ENCODE measurements around the gene RALB.

The RALB gene

DNA sequence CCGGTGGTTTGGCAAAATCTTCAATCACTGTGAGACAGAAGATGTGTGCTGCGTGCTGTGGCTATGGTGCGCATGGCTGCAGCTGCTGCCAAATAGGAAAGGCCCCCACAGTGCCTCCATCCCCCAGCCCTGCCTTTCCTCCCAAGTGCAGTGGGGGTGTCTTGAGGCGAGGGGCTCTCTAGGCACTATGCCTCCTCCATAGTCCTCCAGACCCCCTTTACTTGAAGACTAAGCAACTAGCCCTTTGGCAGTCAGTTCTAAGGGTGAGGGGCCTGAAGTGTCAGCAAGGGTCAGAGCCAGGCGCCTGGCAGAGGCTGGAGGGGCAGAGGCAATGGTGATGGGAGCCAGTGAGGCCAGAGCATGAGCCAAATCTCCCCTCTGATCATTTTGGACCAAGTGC, 15.9 kb upstream of the RALB start:
- TF ChIP-seq EZH2 (IDR thresholded peaks at IDR 0.05) (no peak), FOXP2 (optimal IDR thresholded peaks at IDR 0.05; ENCODE audit: control extremely low read depth, extremely low read length, insufficient read depth) (no peak), POLR2AphosphoS5 (IDR thresholded peaks at IDR 0.05; ENCODE audit: borderline replicate concordance, low read depth, low read length) (no peak)
- no peak overlapping the region for H3K27ac ChIP-seq
- no peak for DNase-seq (ENCODE audit: low read depth, low spot score)
- no peaks in the 10 kb centered on the region for H3K9me3 ChIP-seq (ENCODE audit: low read depth, low read length)
- no peak overlapping the region for H3K9ac ChIP-seq (ENCODE audit: insufficient read length)
- H3K36me3 ChIP-seq (ENCODE audit: insufficient read depth, low read length), result no peaks in the 10 kb centered on the region
- H3K4me3 ChIP-seq, result no peak overlapping the region

DNA sequence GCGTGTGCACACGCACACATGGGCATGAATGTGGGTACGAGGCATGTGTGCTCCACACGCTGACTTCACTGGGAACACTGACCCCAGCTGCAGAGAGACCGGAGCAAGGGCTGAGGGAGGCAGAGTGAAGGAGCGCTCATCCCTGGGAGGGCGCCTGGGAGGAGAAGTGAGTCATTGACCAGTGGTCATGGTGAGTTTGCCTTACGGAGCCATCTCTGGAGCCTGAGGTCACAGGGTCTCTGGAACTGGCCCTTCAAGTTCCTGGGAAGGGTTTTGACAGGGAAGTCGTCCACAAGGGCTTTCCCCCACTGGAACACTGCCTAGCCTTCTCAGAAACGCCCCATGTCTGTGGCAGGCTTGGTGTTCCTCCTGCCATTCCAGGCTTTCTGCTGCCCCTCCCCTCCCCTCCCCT, 15.2 kb upstream of the RALB start:
- no peak overlapping the region for H3K27ac ChIP-seq
- no peaks in the 10 kb centered on the region for H3K9me3 ChIP-seq (ENCODE audit: low read depth, low read length)
- no peak overlapping the region for H3K9ac ChIP-seq (ENCODE audit: insufficient read length)
- DNase-seq (ENCODE audit: low read depth, low spot score), result no peak
- TF ChIP-seq POLR2AphosphoS5 (IDR thresholded peaks at IDR 0.05; ENCODE audit: borderline replicate concordance, low read depth, low read length) (no peak), EZH2 (IDR thresholded peaks at IDR 0.05) (no peak), FOXP2 (optimal IDR thresholded peaks at IDR 0.05; ENCODE audit: control extremely low read depth, extremely low read length, insufficient read depth) (no peak)
- H3K36me3 ChIP-seq (ENCODE audit: insufficient read depth, low read length), result no peaks in the 10 kb centered on the region
- no peak overlapping the region for H3K4me3 ChIP-seq

- TF ChIP-seq FOXP2 (optimal IDR thresholded peaks at IDR 0.05; ENCODE audit: control extremely low read depth, extremely low read length, insufficient read depth) (no peak), EZH2 (IDR thresholded peaks at IDR 0.05) (no peak), POLR2AphosphoS5 (IDR thresholded peaks at IDR 0.05; ENCODE audit: borderline replicate concordance, low read depth, low read length) (no peak)
- no peak for DNase-seq (ENCODE audit: low read depth, low spot score)
- no peak overlapping the region for H3K9ac ChIP-seq (ENCODE audit: insufficient read length)
- no peak overlapping the region for H3K27ac ChIP-seq
- H3K9me3 ChIP-seq (ENCODE audit: low read depth, low read length), result no peaks in the 10 kb centered on the region
- no peaks in the 10 kb centered on the region for H3K36me3 ChIP-seq (ENCODE audit: insufficient read depth, low read length)
- no peak overlapping the region for H3K4me3 ChIP-seq
Measured at GRCh38 chr2:120238728-120239487, 13.7 kb upstream of the RALB start.

DNA sequence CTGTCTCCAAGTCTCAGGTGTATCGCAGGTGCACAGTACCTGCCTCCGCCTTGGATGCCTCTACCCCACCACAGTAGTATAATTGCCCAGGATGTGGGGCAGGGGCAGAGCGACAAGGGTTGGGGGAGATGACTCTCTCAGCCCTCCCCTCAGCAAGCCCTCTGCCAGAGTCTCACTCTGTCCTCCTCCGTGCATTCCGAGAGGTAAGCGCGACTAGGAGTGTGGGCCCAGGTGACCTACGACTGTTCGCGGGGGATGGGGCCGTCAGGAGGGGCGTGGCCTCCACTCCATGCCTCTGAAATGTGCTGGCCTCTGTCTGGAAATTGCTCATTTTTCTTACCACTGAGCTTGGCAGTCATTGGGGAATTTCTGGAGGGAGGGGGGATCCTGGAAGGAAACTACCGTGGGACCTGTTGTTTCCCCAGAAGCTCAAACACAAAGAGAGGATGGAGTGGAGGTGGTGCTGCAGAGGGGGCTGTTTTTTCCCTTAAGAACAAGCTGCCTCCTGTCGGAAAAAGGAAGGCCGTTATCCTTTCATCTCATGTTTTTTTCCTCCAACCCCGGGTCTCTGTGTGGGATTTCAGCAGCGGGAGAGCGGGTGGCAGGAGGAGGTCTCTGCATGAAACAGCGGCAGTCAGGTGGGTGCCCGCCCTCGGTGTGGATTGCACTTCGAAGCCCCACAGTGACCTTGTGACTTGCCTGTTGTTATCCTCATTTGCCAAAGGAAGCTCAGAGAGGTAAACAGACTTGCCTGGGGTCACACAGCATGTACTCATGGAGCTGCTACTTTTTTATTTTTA, 13.0 kb upstream of the RALB start:
- H3K27ac ChIP-seq, result no peak overlapping the region
- no peak overlapping the region for H3K4me3 ChIP-seq
- DNase-seq (ENCODE audit: low read depth, low spot score), result no peak
- no peak for TF ChIP-seq EZH2 (IDR thresholded peaks at IDR 0.05)
- H3K9ac ChIP-seq (ENCODE audit: insufficient read length), result no peak overlapping the region
- H3K9me3 ChIP-seq (ENCODE audit: low read depth, low read length), result no peaks in the 10 kb centered on the region
- H3K36me3 ChIP-seq (ENCODE audit: insufficient read depth, low read length), result no peaks in the 10 kb centered on the region

GRCh38 chr2:120240901-120241429, 11.7 kb upstream of the RALB start:
- no peak overlapping the region for H3K27ac ChIP-seq
- no peaks in the 10 kb centered on the region for H3K9me3 ChIP-seq (ENCODE audit: low read depth, low read length)
- H3K4me3 ChIP-seq, result no peak overlapping the region
- no peaks in the 10 kb centered on the region for H3K36me3 ChIP-seq (ENCODE audit: insufficient read depth, low read length)
- no peak for DNase-seq (ENCODE audit: low read depth, low spot score)
- no peak for TF ChIP-seq EZH2 (IDR thresholded peaks at IDR 0.05)
- TF ChIP-seq POLR2AphosphoS5 (IDR thresholded peaks at IDR 0.05; ENCODE audit: borderline replicate concordance, low read depth, low read length), result no peak
- no peak for TF ChIP-seq FOXP2 (optimal IDR thresholded peaks at IDR 0.05; ENCODE audit: control extremely low read depth, extremely low read length, insufficient read depth)
- H3K9ac ChIP-seq (ENCODE audit: insufficient read length), result no peak overlapping the region

- no peaks in the 10 kb centered on the region for H3K9me3 ChIP-seq (ENCODE audit: low read depth, low read length)
- DNase-seq (ENCODE audit: low read depth, low spot score), result no peak
- TF ChIP-seq FOXP2 (optimal IDR thresholded peaks at IDR 0.05; ENCODE audit: control extremely low read depth, extremely low read length, insufficient read depth), result no peak
- no peak for TF ChIP-seq POLR2AphosphoS5 (IDR thresholded peaks at IDR 0.05; ENCODE audit: borderline replicate concordance, low read depth, low read length)
- no peak for TF ChIP-seq EZH2 (IDR thresholded peaks at IDR 0.05)
- no peaks in the 10 kb centered on the region for H3K36me3 ChIP-seq (ENCODE audit: insufficient read depth, low read length)
- H3K27ac ChIP-seq, result no peak overlapping the region
- no peak overlapping the region for H3K9ac ChIP-seq (ENCODE audit: insufficient read length)
- H3K4me3 ChIP-seq, result no peak overlapping the region
Measured at GRCh38 chr2:120241684-120242083, 11.0 kb upstream of the RALB start.

GRCh38 chr2:120243211-120243610, 9.4 kb upstream of the RALB start:
- Histone ChIP-seq H3K9me3 (ENCODE audit: low read depth, low read length) (no peaks in the 10 kb centered on the region), H3K4me3 (no peak overlapping the region), H3K27ac (no peak overlapping the region), H3K9ac (ENCODE audit: insufficient read length) (no peak overlapping the region), H3K36me3 (ENCODE audit: insufficient read depth, low read length) (no peaks in the 10 kb centered on the region)
- DNase-seq (ENCODE audit: low read depth, low spot score), result no peak
- no peak for TF ChIP-seq FOXP2 (optimal IDR thresholded peaks at IDR 0.05; ENCODE audit: control extremely low read depth, extremely low read length, insufficient read depth)
- TF ChIP-seq EZH2 (IDR thresholded peaks at IDR 0.05), result no peak
- TF ChIP-seq POLR2AphosphoS5 (IDR thresholded peaks at IDR 0.05; ENCODE audit: borderline replicate concordance, low read depth, low read length), result no peak

DNA sequence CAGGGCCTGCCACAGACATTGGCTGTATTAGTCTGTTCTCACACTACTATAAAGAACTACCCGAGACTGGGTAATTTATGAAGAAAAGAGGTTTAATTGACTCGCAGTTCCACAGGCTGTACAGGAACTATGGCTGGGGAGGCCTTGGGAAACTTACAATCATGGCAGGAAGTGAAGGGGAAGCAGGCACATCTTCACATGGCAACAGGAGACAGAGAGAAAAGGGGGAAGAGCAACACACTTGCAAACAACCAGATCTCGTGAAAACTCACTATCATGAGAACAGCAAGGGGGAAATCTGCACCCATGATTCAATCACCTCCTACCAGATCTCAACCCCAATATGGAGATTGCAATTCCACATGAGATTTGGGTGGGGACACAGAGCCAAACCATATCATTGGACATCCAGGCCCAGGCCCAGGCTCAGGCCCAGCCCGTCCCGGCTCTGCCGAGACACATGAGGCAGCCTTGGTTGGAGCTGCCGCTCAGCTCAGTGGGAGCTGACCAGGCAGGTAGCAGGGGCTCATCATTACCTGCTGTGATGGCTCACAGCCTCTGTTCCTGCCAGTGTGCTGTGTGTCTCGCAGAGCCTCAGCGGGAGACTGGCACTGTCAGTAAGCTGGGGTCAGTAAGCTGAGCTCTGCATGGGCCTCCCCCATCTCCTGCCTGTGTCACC, 8.6 kb upstream of the RALB start:
- no peak for DNase-seq (ENCODE audit: low read depth, low spot score)
- H3K36me3 ChIP-seq (ENCODE audit: insufficient read depth, low read length), result no peaks in the 10 kb centered on the region
- H3K9me3 ChIP-seq (ENCODE audit: low read depth, low read length), result no peaks in the 10 kb centered on the region
- no peak overlapping the region for H3K4me3 ChIP-seq
- TF ChIP-seq POLR2AphosphoS5 (IDR thresholded peaks at IDR 0.05; ENCODE audit: borderline replicate concordance, low read depth, low read length), result no peak
- TF ChIP-seq FOXP2 (optimal IDR thresholded peaks at IDR 0.05; ENCODE audit: control extremely low read depth, extremely low read length, insufficient read depth), result no peak
- TF ChIP-seq EZH2 (IDR thresholded peaks at IDR 0.05), result no peak
- no peak overlapping the region for H3K27ac ChIP-seq
- no peak overlapping the region for H3K9ac ChIP-seq (ENCODE audit: insufficient read length)

Measured in SK-N-MC (cell line).